ENCODE measurements around the gene CRYBG2. TPM values are rescaled to one million over a fixed set of nuclear protein-coding genes. Genes with fewer than 3 reads are reported as not detected.
"Not testable (repeated sequence)": the region's sequence is repeated elsewhere in the genome, so short reads cannot be mapped to it uniquely, and the experiment has no call there.

The CRYBG2 gene
- total RNA-seq, 2 donors from 2014 or later: 9.0 to 15.1 TPM

DNA sequence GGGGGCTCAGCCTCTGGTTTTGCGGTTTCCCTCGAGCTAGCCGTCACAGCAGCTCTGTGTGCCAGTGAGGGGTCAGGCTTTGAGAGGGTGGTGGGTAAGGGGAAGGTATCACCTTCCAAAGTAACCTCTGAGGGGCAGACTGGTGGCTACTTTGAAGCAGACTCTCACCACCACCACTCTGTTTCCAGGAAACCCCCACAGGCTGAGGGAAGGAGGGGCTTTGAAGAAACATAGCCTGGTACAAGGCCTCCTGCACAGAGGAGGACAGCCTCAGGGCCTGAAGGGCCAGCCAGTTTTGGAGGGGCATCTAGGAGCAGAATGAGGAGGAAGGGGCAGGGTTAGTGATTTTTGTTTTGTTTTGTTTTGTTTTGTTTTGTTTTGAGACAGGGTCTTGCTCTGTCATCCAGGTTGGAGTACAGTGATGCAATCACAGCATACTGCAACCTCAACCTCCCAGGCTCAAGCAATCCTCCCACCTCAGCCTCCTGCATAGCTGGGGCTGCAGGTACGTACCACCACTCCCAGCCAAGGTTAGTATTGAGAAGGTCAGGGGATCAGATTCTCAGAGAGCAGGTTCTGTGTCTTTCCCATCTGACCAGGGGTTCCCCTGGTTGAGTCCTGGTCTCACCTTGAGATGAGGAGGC lies 35.8 kb upstream of the CRYBG2 start:
- Mint-ChIP-seq H3K27ac (no peak overlapping the region), H3K4me3 (no peak overlapping the region), H3K9me3 (no peaks in the 10 kb centered on the region), H3K27me3 (ENCODE audit: insufficient read depth) (no peaks in the 10 kb centered on the region), H3K36me3 (ENCODE audit: low read depth) (no peaks in the 10 kb centered on the region), H3K4me1 (peaks cover 17% of the 10 kb centered on the region)
- no peaks in the 10 kb centered on the region for H3K36me3 ChIP-seq (ENCODE audit: control insufficient read depth, insufficient read depth, low read length)
- H3K9me3 ChIP-seq (ENCODE audit: control insufficient read depth, low read length): no peaks in the 10 kb centered on the region
- DNase-seq: no peak
- no peak for TF ChIP-seq CTCF (conservative IDR thresholded peaks at IDR 0.05)
- H3K9ac ChIP-seq (ENCODE audit: extremely low read depth, low read length, poor library complexity, severe bottlenecking): no peak overlapping the region
- H3K27me3 ChIP-seq (ENCODE audit: control insufficient read depth, insufficient read depth, low read length, poor library complexity, severe bottlenecking): no peaks in the 10 kb centered on the region
- no peak overlapping the region for H3K4me3 ChIP-seq (ENCODE audit: low read length)
- H3K4me1 ChIP-seq (ENCODE audit: control insufficient read depth, insufficient read depth, low read length): no peaks in the 10 kb centered on the region
- no peak overlapping the region for H3K27ac ChIP-seq (ENCODE audit: low read depth, low read length)
- WGBS, 2 experiments (ENCODE audit: insufficient coverage in 1 of 2, insufficient read length in 1 of 2): 79 to 100% methylated on average over 1 to 4 of the region's 4 CpGs

DNA sequence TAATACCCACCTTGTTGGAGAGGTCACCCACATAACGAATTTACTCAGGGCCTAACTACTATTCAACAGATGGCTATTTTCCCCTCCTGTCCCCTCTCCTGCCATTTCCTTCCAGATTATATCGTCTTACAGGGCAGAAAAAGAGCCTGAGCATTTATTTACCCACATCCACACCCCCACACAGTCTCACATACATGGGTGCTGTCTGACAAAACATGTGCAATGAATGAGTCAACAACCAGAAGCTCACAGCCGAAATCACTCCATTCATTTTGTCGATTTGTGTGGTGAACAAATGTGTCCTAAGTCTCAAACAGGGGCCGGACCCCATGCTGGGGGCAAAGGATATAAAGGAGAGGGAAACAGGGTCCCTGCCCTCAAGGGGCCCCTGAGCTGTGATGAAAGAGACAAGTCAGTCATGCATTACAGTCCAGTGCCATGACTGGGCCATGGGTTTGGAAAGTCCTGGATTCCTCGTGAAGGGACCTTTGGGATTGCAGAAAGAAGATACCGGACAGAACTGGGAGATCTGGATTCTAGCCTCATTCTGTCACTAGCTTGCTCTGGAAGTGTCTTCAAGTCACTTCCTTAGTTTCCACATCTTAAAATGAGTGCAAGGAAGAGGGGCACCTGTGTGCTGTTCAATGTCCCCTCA lies 35.0 kb upstream of the CRYBG2 start:
- H3K27ac ChIP-seq (ENCODE audit: low read depth, low read length): no peak overlapping the region
- no peaks in the 10 kb centered on the region for H3K36me3 ChIP-seq (ENCODE audit: control insufficient read depth, insufficient read depth, low read length)
- no peak overlapping the region for H3K4me3 ChIP-seq (ENCODE audit: low read length)
- no peaks in the 10 kb centered on the region for H3K9me3 ChIP-seq (ENCODE audit: control insufficient read depth, low read length)
- no peaks in the 10 kb centered on the region for H3K27me3 ChIP-seq (ENCODE audit: control insufficient read depth, insufficient read depth, low read length, poor library complexity, severe bottlenecking)
- H3K9ac ChIP-seq (ENCODE audit: extremely low read depth, low read length, poor library complexity, severe bottlenecking): no peak overlapping the region
- WGBS, 2 experiments (ENCODE audit: insufficient coverage in 1 of 2, insufficient read length in 1 of 2): 92 to 100% methylated on average over 6 to 7 of the region's 7 CpGs
- no peaks in the 10 kb centered on the region for H3K27me3 Mint-ChIP-seq (ENCODE audit: insufficient read depth)
- no peaks in the 10 kb centered on the region for H3K36me3 Mint-ChIP-seq (ENCODE audit: low read depth)
- no peaks in the 10 kb centered on the region for H3K4me1 ChIP-seq (ENCODE audit: control insufficient read depth, insufficient read depth, low read length)
- H3K27ac Mint-ChIP-seq: no peak overlapping the region
- H3K4me3 Mint-ChIP-seq: no peak overlapping the region
- peaks cover 17% of the 10 kb centered on the region for H3K4me1 Mint-ChIP-seq
- TF ChIP-seq CTCF (conservative IDR thresholded peaks at IDR 0.05): no peak
- no peak for DNase-seq
- H3K9me3 Mint-ChIP-seq: no peaks in the 10 kb centered on the region

DNA sequence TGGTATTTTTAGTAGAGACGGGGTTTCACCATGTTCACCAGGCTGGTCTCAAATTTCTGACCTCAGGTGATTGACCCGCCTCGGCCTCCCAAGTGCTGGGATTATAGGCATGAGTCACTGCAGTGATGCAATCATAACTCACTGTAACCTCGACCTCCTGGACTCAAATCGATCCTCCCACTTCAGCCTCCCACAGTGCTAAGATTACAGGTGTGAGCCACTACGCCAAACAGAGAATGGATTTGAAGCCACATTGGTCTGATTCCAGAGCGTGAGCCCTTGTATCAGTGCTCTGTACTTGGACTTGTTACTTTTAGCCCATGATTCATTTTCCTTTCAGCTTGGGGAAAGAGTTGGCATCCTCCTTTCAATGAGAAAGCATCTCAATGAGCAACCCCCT lies 33.5 kb upstream of the CRYBG2 start:
- DNase-seq: no peak
- H3K27ac ChIP-seq (ENCODE audit: low read depth, low read length): no peak overlapping the region
- 87 to 88% methylated on average over 7 of the region's 7 CpGs for whole genome bisulfite sequencing, 2 experiments (ENCODE audit: insufficient coverage in 1 of 2, insufficient read length in 1 of 2)
- no peak overlapping the region for H3K4me3 ChIP-seq (ENCODE audit: low read length)
- H3K36me3 Mint-ChIP-seq (ENCODE audit: low read depth): no peaks in the 10 kb centered on the region
- H3K4me1 ChIP-seq (ENCODE audit: control insufficient read depth, insufficient read depth, low read length): no peaks in the 10 kb centered on the region
- no peaks in the 10 kb centered on the region for H3K27me3 Mint-ChIP-seq (ENCODE audit: insufficient read depth)
- H3K36me3 ChIP-seq (ENCODE audit: control insufficient read depth, insufficient read depth, low read length): no peaks in the 10 kb centered on the region
- peaks cover 10% of the 10 kb centered on the region for H3K4me1 Mint-ChIP-seq
- TF ChIP-seq CTCF (conservative IDR thresholded peaks at IDR 0.05): no peak
- H3K27me3 ChIP-seq (ENCODE audit: control insufficient read depth, insufficient read depth, low read length, poor library complexity, severe bottlenecking): no peaks in the 10 kb centered on the region
- H3K4me3 Mint-ChIP-seq: no peak overlapping the region
- no peak overlapping the region for H3K9ac ChIP-seq (ENCODE audit: extremely low read depth, low read length, poor library complexity, severe bottlenecking)
- no peak overlapping the region for H3K27ac Mint-ChIP-seq
- H3K9me3 ChIP-seq (ENCODE audit: control insufficient read depth, low read length): no peaks in the 10 kb centered on the region
- H3K9me3 Mint-ChIP-seq: no peaks in the 10 kb centered on the region

DNA sequence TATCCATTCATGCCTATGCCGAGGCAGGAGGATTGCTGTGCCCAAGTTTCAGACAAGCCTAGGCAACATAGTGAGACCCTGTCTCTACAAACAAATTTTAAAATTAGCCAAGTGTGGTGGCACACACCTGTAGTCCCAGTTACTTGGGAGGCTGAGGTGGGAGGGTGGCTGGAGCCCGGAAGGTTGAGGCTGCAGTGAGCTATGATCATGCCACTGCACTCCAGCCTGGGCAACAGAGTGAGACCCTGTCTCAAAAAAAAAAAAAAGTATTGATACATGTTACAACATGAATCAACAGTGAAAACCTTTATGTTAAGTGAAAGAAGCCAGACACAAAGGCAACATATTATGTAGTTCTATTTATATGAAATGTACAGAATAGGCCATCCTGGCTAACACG lies 31.1 kb upstream of the CRYBG2 start:
- H3K27ac ChIP-seq (ENCODE audit: low read depth, low read length); H3K36me3 ChIP-seq (ENCODE audit: control insufficient read depth, insufficient read depth, low read length); H3K9ac ChIP-seq (ENCODE audit: extremely low read depth, low read length, poor library complexity, severe bottlenecking); H3K4me3 Mint-ChIP-seq; H3K4me1 Mint-ChIP-seq; H3K9me3 Mint-ChIP-seq; H3K27me3 Mint-ChIP-seq (ENCODE audit: insufficient read depth); H3K27me3 ChIP-seq (ENCODE audit: control insufficient read depth, insufficient read depth, low read length, poor library complexity, severe bottlenecking); H3K4me1 ChIP-seq (ENCODE audit: control insufficient read depth, insufficient read depth, low read length); H3K27ac Mint-ChIP-seq; H3K9me3 ChIP-seq (ENCODE audit: control insufficient read depth, low read length); H3K36me3 Mint-ChIP-seq (ENCODE audit: low read depth); H3K4me3 ChIP-seq (ENCODE audit: low read length); DNase-seq: not testable (repeated sequence)
- WGBS, 2 experiments (ENCODE audit: insufficient coverage in 1 of 2, insufficient read length in 1 of 2): 90 to 98% methylated on average over 2 to 3 of the region's 3 CpGs
